H7 (cell line): ENCODE results near the gene MTNR1A. TPM values are rescaled to one million over a fixed set of nuclear protein-coding genes. Genes with fewer than 3 reads are reported as not detected.

Source experiments
- DNase-seq: peaks from one replicate; pipeline ENCODE4 v3.0.0; 2012
- H3K27me3 ChIP-seq: 2 replicates; pipeline ENCODE4 v1.6.0; 2011; ENCODE audit warnings: mild to moderate bottlenecking, low read length; ENCODE audit not compliant: control insufficient read depth, insufficient read depth
- H3K36me3 ChIP-seq: replicated peaks from 2 replicates; pipeline ENCODE4 v1.5.1; 2011; ENCODE audit warnings: low read length; ENCODE audit not compliant: control insufficient read depth, insufficient read depth
- H3K4me3 ChIP-seq: 2 replicates; pipeline ENCODE4 v1.5.1; 2011; ENCODE audit warnings: low read depth, mild to moderate bottlenecking, control low read depth, low read length, moderate library complexity; ENCODE audit not compliant: insufficient read depth
- total RNA-seq: library from RNA; depleted of rRNA; stranded (reverse); fragments of >200 nt; shearing (Covaris generic); gene quantifications from 2 replicates; pipeline ENCODE4 v1.2.3, GENCODE V29; 2014; rRNA removed

MTNR1A gene
- total RNA-seq, 1 experiment from 2014 or later, result 0.76 TPM

- no peaks in the 10 kb centered on the region for H3K36me3 ChIP-seq
- no peaks in the 10 kb centered on the region; the same call in 1 of the 2 replicates for H3K27me3 ChIP-seq
- no peak for DNase-seq
- H3K4me3 ChIP-seq, result no peak overlapping the region
These were observed 67.6 kb downstream of the MTNR1A start for GRCh38 chr4:186487726-186488125.

GRCh38 chr4:186486172-186486571, 69.2 kb downstream of the MTNR1A start:
- DNase-seq, result peak; percentile 42
- Histone ChIP-seq H3K4me3 (no peak overlapping the region), H3K27me3 (no peaks in the 10 kb centered on the region; the same call in 1 of the 2 replicates), H3K36me3 (no peaks in the 10 kb centered on the region)

GRCh38 chr4:186485561-186486062, 69.8 kb downstream of the MTNR1A start:
- peak; percentile 60 for DNase-seq
- peak overlapping the region; percentile 42 for H3K4me3 ChIP-seq
- H3K27me3 ChIP-seq, result no peaks in the 10 kb centered on the region; the same call in 1 of the 2 replicates

DNA sequence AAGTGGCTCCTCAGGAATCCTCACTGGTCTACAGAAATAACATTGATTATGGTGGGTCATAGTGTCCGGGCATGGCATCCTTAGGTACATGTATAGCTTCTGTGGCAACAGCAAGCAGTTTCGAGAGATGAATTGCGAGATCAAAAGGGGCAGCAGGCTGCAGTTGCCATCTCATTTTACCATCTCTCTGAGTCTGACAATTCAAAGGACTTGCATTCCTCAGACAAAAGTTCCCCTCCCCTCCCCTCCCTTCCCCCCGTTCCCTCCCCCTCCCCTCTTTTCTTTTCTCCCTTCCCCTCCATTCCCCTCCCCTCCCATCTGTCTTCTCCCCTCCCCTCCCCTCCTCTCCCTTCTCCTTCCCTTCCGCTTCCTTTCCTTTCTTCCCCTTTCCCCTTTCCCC, 70.2 kb downstream of the MTNR1A start:
- peak overlapping the region; percentile 42 for H3K4me3 ChIP-seq
- no peaks in the 10 kb centered on the region for H3K36me3 ChIP-seq
- peak; percentile 38 for DNase-seq
- no peaks in the 10 kb centered on the region; the same call in 1 of the 2 replicates for H3K27me3 ChIP-seq

More at GRCh38 chr4:186485561-186486062, 69.8 kb downstream of the MTNR1A start:
- no peaks in the 10 kb centered on the region for H3K36me3 ChIP-seq

DNA sequence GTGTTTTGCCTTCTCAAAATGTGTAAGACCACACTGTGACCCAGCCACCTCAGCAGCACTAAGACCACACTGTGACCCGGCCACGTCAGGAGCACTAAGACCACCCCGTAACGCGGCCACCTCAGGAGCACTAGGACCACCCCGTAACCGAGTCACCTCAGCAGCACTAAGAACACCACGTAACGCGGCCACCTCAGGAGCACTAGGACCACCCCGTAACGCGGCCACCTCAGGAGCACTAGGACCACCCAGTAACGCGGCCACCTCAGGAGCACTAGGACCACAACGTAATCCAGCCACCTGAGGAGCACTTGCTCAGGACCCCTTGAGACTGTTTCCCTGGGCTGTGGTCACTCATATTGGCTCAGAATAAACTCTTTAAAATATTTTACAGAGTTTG, 71.7 kb downstream of the MTNR1A start:
- Histone ChIP-seq H3K4me3 (no peak overlapping the region), H3K36me3 (no peaks in the 10 kb centered on the region), H3K27me3 (no peaks in the 10 kb centered on the region; the same call in 1 of the 2 replicates)
- DNase-seq, result no peak

Other genes with a start within 250 kb of the MTNR1A start
- gene FAT1, start 168.3 kb upstream of the MTNR1A start, total RNA-seq, result 83.9 and 108 TPM in 2 replicates